ENCODE data around the gene SGF29.

- no peak for TF ChIP-seq CEBPB (tag; IDR thresholded peaks at IDR 0.05)
- TF ChIP-seq ZNF311 (CRISPR knock-in tag; IDR thresholded peaks at IDR 0.05): no peak
Measured at GRCh38 chr16:28521436-28521835, 32.3 kb upstream of the SGF29 start.
